GM19372 (cell line): ENCODE measurements around the gene COL23A1.

ENCODE experiments used
- ATAC-seq: cut with Tn5 transposase; IDR thresholded peaks from one replicate; pipeline ENCODE4 v1.9.1; 2021; ENCODE audit warnings: mild to moderate bottlenecking, low read depth, moderate library complexity; ENCODE audit not compliant: unreplicated experiment

COL23A1 gene

DNA sequence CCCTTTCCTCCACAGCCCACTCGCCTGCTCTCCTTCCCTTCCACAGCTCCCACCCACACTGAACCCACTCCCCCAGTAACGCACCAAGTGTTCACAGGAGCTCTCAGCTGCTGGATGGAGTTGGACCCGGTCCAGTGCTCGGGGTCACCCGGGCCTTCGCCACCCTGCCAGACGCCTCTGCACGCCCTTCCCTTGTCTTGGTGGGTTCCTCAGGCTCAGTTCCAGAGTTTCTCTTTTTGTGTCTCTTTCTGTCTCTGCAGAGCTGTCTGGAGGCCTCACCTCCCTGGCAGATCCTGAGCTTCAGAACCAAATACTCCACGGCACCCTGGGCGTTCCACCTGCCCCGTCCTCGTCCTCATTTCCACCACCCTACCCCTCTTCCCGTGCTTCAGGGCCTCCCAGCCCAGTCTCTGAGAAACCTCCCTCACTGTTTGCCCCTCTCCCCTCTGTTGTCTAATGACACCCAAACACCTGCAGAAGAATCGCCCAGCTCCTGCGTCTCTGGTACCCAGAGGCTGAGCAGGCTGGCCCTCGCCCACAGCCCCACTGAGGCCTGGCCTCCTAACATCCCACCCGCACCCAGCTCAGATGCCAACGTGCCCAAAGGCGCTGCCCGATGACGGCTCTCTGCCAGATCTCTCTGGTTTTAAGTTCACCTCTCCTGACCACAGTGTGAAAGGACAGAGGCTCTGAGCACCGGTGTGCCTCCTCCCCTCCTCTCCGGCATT is 74.3 kb downstream of the COL23A1 start:
- no peak for ATAC-seq

DNA sequence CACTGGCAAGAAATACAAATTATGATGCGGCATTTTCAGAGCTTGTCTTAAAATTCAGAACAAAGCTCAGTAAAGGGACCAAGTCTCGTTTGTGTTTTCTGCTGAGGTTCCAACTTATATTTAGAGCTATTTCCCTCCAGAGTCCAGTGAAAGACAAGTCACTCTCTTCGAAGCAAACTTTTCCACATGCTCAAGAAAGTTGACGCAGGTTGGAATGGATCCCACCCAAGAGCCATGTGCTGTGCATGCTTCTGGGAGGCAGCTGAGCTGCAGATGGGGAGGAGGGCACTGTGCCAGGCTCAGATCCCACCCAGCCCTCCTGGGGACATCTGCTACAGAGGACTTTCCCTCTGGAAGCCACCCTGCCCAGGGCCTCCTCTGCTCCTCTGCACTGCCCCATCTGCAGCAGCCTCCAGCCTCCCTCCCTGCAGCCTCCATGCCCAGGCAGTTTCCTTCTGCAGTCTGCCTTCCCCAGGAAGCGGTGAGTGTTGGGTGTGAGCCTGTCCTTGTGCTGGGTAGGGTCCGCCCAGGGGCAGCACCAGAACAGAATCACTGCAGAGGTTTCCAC is 75.3 kb downstream of the COL23A1 start:
- no peak for ATAC-seq

DNA sequence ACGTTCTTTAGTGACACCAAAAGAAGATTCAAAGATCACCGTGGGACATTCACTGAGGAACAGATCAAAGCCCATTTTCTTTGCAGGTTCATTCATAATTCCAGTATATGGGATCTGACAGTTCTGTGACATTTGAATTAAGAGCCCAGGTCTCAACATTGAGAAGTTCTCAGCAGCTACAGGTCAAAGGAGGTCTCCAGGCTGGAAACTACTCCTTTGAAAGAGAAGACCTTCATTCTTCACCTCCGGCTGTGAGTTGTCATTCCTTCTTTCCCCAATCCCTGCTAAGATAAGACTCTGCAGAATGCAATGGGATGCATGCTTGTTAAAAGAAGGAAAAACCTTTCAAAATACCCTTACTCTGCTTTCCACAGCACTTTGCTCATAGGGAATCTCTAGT is 79.0 kb downstream of the COL23A1 start:
- no peak for ATAC-seq

DNA sequence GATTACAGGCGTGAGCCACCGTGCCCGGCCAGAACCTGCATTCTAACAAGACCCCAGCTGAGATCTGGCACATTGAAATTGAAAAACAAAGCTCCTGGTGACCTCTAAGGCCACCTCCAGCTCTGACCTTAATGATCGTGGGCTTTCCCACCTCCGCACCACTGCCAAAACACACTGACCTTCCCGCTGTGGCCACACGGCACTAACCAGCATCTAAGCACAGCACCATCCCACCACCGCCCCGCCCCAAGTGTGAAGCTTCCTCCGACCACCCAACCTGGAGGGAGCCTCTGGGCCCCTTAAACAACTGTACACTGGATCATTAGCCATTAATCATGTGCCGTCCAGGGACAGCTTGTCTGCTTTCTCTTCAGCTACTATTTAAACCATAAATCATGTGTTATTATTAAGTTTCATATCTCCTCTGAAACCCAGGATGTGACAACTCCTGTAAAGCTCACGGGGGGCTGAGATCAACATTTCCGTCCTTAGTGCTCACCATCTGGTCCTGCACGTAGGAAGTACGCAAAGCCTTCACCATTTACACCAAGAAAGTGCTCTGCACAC is 80.6 kb downstream of the COL23A1 start:
- ATAC-seq, result no peak

DNA sequence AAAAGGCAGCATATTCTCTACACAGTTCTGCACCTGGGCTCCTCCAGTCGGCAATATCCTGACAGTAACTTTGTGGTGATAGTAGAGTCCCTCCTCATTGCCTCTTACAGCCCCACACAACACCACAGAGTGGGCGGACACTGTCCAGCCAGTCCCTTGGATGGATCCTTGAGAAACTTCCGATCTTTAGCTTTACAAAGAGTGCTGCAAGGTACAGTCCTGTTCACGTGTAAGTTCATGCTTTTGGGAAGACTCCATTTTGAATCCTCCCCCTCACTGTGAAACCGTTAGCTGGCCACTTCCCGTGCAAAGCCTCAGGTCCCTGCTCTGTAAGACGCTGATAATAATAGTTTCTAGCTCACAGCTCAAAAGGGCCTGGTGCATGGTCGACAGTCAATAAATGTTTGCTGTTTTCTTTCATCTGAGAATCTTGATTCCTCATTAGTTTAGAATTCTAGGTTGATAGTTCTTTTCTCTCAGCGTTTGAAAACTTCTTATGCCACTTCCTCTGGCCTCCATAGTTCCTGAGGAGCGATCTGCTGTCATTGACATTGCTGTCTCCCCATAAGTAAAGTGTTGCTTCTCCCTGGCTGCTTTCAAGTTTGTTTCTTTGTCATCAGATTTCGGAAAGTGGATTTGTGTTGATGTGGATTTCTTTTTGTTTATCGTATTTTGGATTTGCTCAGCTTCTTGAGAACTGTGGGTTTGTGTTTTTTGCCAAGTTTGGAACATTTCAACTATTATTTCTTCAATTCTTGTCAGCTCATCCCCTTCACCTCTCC is 82.9 kb downstream of the COL23A1 start:
- ATAC-seq, result no peak

DNA sequence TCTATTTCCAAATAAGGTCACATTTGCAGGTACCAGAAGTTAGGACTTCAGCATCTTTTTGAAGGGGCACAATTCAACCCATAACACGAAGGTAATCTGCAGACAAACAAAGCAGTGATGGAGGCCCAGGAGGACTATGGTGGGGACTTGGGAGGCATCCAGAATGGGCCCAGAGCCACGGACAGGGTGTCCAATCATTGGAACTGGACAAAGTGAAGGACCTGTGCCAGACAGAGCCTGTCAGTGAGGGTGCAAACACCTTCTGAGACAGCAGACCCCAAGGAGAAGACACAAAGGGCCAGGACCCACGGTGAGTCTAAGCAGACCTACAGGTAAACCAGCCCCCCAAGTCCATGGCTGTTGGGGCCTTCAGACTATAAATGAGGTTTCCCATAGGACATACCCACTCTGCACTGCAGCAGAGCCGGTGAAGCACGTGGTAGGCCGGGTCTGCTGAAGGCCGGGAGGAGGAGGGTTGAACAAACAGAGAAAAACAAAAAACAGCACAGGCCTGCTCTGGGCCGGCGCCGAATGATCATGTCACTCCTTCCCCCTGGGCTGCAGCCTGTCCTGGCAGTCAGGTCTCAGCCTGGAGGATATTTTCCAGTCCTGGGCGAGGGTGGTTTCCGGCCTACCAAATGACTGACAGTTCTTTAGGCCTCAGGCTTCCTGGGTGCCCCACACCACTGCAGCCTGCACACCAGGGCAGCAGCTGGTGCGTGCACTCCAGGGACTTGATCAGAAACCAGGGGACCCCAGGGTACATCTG is 84.4 kb downstream of the COL23A1 start:
- ATAC-seq, result no peak

DNA sequence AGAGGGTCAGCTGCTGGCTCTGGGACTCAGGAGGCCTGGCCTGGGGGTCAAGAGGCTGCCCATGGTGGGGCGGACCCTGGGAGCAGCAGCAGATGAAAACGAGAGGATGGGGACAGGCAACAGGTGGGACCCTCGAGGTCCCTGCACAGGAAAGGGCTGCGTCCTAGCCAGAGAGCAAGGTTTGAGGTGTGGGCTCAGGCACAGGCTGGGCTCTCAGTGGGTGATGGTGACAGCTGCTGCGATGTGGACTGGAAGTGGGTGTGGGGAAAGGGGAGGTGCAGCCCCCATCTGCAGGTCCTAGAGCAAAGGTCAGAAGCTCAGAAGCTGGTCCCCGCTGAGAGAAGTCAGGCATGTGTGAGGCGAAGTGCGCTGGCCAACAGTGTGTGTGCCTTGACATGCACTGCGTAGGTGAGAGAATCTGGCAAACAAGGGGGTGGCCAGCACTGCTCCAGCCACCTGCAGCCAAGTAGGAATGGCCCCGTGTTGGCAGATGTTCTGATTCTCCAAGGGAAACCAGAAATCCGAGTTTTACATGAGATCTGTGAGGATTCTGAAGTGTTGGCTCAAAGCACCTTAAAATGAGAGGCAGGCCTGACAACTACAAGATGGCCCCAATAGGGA is 85.7 kb downstream of the COL23A1 start:
- no peak for ATAC-seq

DNA sequence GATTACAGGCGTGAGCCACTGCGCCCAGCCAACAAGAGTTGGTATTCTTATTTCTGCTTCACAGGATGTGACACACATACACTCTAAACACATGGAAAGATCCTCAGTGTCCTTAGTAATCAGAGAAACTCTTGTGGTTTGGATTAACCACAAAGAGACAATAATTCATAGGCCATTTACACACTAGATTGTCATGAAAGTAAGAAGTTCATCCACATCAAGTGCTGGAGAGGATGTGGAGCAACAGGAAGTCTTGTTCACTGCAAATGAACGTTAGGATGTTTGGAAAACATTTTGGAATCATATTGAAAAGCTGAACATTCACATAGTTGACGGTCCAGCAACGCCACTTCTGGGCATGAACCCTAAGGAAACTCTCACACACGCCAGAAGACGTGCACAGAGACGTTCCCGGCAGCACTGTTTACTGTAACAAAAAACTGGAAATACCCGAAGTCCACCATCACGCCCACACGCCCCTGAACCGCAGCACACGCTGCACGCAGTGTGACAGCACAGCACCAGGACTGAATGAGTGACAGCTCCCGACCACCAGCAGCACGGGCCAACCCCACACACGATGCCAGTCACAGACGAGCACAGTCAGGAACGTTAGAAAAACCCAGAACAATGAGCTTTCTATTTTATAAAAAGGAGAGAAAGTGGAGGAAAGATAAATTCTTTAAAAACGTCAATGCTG is 87.6 kb downstream of the COL23A1 start:
- no peak for ATAC-seq

DNA sequence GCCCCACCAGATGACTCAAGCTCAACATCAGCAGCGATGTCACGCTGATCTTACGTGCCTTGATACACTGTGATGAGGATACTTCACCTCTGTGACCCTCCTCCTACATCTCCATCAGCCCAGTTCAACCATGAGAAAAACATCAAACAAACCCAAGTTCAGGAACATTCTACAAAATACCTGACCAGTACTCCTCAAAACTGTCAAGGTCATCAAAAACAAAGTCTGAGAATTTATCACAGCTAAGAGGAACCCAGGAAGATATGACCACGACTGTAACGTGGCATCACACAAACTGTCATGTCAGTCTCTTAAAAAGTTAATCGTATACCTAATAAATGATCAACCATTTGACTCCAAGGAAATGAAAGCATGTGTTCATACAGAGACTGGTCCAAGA is 90.8 kb downstream of the COL23A1 start:
- ATAC-seq, result no peak

DNA sequence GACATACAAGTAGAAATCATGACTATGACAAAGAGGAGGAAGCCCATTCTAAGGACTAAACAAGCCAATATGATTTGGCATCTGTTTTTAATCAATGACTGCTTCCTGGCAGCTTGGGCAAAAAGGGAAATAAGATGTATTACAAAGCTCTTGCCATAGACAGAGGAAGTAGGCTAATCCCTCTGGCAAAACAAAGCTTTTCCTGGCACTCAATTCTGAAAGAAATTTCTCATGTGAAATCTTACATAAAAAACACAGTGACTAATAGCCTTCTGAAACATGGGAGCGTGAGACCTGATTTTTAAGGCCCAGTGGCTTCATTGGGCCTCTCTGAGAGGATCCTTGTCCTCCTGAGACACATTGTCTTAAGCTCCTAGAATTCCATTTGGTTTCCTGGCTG is 93.6 kb downstream of the COL23A1 start:
- no peak for ATAC-seq

DNA sequence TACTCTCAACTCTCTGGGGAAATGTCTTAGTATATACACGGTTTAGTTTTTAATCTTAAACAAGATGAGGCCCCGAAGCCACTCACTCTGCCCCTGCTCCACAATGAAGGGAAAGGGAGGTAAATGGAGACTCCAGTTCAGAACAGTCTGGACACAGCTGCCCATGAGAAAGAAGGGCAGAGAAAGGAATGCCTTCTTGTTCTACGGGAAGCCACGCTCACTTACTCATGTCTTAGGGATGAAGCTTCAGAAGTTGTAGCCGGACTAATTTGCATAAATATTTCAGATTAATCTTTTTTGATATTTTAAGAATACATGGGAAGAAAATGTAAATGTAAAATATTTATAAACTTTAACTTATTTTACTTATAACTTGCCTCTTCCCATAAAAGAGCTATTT is 94.0 kb downstream of the COL23A1 start:
- no peak for ATAC-seq

DNA sequence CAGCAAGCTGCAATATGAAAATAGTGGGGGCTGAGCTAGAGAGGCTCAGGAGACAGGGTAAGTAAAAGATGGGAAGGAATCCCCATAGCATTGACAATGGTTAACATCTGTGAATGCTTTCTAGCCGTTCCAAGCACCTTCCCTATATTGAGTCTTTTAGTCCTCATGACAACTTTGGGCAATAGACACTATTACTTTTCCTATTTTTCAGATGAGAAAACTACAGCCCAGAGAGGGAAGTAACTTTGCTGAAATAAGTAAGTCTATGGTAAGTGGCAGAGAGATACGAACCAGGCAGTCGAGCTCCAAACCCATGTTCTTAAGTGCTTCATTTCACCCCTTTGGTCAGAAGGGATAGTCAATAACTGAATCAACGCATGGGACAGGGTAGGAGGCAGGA is 94.5 kb downstream of the COL23A1 start:
- no peak for ATAC-seq

DNA sequence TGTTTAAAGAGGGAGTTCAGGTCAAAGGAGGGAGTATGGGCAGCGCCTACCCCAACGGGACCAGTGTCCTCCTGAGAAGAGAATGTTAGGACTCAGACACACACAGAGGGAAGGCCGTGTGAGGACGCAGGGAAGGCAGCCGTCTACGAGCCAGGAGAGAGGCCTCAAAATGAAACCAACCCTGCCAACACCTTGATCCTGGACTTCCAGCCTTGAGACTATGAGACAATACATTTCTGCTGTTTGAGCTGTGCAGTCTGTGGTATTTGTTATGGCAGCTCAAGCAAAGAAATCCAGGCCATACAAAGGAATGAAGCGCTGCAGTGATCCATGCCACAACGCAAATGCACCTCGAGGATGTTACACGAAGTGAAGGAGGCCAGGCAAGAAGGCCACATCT is 97.9 kb downstream of the COL23A1 start:
- no peak for ATAC-seq

DNA sequence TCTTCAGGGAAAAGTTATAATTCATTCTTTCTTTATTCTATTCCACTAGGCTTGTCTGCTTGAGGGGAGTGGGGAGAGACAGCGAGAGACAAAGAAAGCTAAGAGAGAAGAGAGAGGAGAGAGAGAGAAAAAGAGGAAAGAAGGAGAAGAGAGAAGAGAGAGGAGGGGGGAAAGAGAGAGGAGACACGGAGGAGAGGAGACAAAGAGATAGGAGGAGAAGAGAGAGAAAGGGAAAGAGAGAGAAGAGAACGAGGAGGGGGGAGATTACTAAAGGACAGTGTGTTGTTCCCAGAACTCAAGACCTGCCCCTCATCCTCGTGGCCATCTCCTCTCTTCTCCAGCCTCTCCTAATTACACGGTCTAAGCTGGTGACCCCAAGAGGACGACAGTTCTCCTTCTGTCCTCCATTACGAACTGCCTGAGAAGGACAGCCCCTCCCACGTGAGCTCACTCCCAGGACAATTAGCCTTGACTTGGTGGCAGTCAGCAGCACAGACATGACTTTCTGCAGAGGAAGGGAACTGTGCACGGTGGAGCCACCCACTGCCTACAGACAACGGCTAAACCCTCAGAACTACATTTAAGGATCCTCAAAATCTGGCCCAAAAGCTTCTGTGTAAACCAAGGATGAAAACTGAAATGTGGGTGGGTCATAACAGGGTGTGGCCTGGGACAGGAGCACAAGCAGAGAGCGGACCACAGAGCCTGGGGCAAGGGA is 99.1 kb downstream of the COL23A1 start:
- no peak for ATAC-seq

DNA sequence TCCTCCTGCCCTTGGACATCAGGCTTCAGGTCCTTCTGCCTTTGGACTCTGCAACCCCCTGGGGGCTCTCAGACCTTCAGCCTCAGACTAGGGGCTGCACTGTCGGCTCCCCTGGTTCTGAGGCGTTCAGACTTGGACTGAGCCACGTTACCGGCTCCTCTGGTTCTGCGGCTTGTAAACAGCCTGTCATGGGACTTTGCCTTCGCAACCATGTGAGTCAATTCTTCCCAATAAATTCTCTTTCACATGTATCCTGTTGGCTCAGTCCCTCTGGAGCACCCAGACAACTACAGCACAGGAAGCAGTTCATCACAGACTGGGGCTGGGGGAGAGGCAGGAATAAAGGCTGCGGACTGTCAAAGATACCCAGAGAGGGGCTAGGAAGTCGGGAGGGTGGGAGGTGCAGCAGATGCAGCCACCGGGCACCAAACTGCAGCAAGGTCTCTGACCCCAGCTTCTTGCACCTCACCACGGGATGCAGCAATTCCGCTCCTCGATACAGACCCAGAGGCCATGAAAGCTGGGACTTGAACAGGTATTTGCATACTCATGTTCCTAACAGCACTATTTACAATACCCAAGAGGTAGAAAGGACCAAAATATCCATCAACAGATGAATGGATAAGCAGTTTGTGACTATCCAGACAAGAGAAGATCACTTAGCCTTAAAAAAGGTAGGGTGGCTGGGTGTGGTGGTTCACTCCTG is 100.8 kb downstream of the COL23A1 start:
- ATAC-seq, result no peak

DNA sequence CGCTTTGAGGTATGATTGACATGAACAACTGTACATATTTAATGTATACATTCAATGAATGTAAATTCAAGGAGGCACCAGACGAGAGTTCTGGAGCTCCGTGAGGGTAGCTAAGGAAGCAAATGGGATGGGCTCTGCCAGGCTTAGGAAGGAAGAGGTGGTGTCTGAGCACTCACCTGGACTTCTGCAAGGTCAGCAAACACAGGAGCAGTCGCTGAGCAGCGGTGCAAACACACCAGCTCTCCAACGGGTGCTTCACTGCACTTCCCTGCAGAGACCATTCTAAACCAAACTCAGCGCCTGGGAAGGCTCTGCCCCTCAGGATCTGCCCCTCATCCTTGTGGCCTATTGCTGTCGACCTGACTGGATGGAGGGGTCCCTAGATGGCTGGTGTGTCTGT is 101.5 kb downstream of the COL23A1 start:
- ATAC-seq, result no peak

DNA sequence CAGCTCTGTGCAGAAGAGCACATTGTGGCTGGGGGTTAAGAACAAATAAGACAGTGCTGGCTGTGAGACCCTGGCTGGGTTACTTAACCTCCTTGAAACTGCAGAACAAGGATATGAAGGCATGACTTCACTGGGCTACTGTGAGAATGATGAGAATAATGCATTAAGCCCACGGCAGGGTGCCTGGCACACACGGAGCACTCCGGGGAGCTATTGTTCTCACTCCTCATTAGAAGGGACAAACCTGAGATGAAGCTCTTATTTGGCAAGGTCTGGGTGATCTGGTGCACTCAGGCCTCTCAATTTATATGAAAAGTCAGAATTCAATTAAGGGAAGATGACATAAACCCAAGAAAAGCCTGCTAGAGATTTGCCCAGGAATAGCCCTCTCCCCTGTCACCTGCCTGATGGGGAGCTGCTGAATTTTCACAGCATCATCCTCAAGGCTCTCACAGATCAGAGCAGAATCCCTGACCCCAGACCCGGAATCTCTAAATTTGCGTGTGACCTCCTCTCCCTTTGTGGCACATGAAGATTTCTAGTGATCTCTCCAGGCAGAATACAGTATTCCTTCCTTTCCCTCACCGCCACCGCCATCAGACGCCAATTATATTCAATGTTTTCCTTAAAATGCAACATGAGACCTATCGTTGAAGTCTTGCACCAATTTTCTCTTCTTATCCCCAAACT is 102.1 kb downstream of the COL23A1 start:
- no peak for ATAC-seq
